Keratinocyte (primary cell): ENCODE measurements around the gene PCBD1. TPM values are rescaled to one million over a fixed set of nuclear protein-coding genes. Genes with fewer than 3 reads are reported as not detected.

Experiments
- DNase-seq: peaks from one replicate; pipeline ENCODE4 v3.0.0-alpha.2; 2011; ENCODE audit warnings: low read depth, missing footprints, low spot score
- FAIRE-seq: peaks from 2 replicates; lab custom pipeline; 2011; peaks lifted over from hg19 to GRCh38; lab: Jason Lieb, UNC
- H2AFZ ChIP-seq: 2 replicates; pipeline ENCODE4 v1.6.0; 2012; ENCODE audit warnings: low read length, control low read depth, inconsistent platforms; ENCODE audit not compliant: control insufficient read depth
- H3K27ac ChIP-seq: 2 replicates; pipeline ENCODE4 v1.5.1; 2011; ENCODE audit warnings: low read length; ENCODE audit not compliant: control insufficient read depth, insufficient read depth
- H3K27me3 ChIP-seq: 3 replicates; pipeline ENCODE4 v1.6.0; 2011; ENCODE audit warnings: low read length; ENCODE audit not compliant: control insufficient read depth, insufficient read depth; ENCODE audit errors: extremely low read depth
- H3K36me3 ChIP-seq, 2 experiments: 2 replicates in 1 of 2; 3 replicates in 1 of 2; pipeline ENCODE4 v1.5.1; 2011; ENCODE audit warnings: low read length in 2 of 2, mild to moderate bottlenecking in 1 of 2; ENCODE audit not compliant: control insufficient read depth in 2 of 2, insufficient read depth in 2 of 2; ENCODE audit errors: extremely low read depth in 1 of 2
- H3K4me1 ChIP-seq: 3 replicates; pipeline ENCODE4 v1.5.1; 2011; ENCODE audit warnings: low read length; ENCODE audit not compliant: control insufficient read depth, insufficient read depth; ENCODE audit errors: extremely low read depth
- H3K4me2 ChIP-seq: 3 replicates; pipeline ENCODE4 v1.6.0; 2011; ENCODE audit warnings: low read depth, low read length; ENCODE audit not compliant: control insufficient read depth, insufficient read depth; ENCODE audit errors: extremely low read depth
- H3K4me3 ChIP-seq, 3 experiments: fragments of 200-600 bp in 1 of 3; sonication (generic) in 1 of 3; 2 replicates in 2 of 3; 3 replicates in 1 of 3; pipeline ENCODE4 v1.5.1; 2011 to 2016; ENCODE audit warnings: low read length in 3 of 3, mild to moderate bottlenecking in 3 of 3, control low read depth in 2 of 3, inconsistent platforms in 1 of 3, low read depth in 1 of 3, mixed read lengths in 1 of 3, mixed run types in 1 of 3, moderate library complexity in 1 of 3; ENCODE audit not compliant: control insufficient read depth in 2 of 3, insufficient read depth in 2 of 3; ENCODE audit errors: extremely low read depth in 1 of 3
- H3K79me2 ChIP-seq: 2 replicates; pipeline ENCODE4 v1.6.0; 2012; ENCODE audit warnings: low read length; ENCODE audit not compliant: control insufficient read depth, insufficient read depth
- H3K9ac ChIP-seq: 3 replicates; pipeline ENCODE4 v1.6.0; 2011; ENCODE audit warnings: low read length; ENCODE audit not compliant: control insufficient read depth, insufficient read depth; ENCODE audit errors: extremely low read depth
- H3K9me1 ChIP-seq: 3 replicates; pipeline ENCODE4 v1.6.0; 2011; ENCODE audit warnings: low read length; ENCODE audit not compliant: control insufficient read depth, insufficient read depth; ENCODE audit errors: extremely low read depth
- H3K9me3 ChIP-seq: 2 replicates; pipeline ENCODE4 v1.5.1; 2012; ENCODE audit warnings: low read depth, low read length; ENCODE audit not compliant: control insufficient read depth
- H4K20me1 ChIP-seq: 3 replicates; pipeline ENCODE4 v1.6.0; 2011; ENCODE audit warnings: low read length; ENCODE audit not compliant: control insufficient read depth, insufficient read depth; ENCODE audit errors: extremely low read depth
- EZH2 ChIP-seq: IDR thresholded peaks from one replicate; pipeline ENCODE4 v1.6.1; 2012; ENCODE audit warnings: inconsistent platforms, mild to moderate bottlenecking, low read length, moderate library complexity
- dilution Hi-C: fragments of 300-500 bp; cut with MboI; formaldehyde crosslinking; loops from one replicate; pipeline ENCODE4 v1.7.0; 2020; ENCODE audit warnings: low sequenced_read_pairs; ENCODE audit not compliant: extremely low pct_ligation_motif_present
- polyA plus RNA-seq, 5 experiments: library from polyadenylated mRNA; depleted of rRNA in 3 of 5; stranded (reverse) in 3 of 5; stranded (forward) in 1 of 5; unstranded in 1 of 5; fragments of >200 nt; gene quantifications; 1 replicate in 1 of 5; 2 replicates in 3 of 5; 3 replicates in 1 of 5; pipeline versions ENCODE4 v1.2.1 to v1.2.3, GENCODE V29; 2011 to 2012; ENCODE audit warnings: missing spikeins in 2 of 5, low read depth in 1 of 5, low replicate concordance in 1 of 5
- TF ChIP-seq, protein P1 (sequence below), 3 experiments: IDR thresholded peaks in 1 of 3; conservative IDR thresholded peaks in 1 of 3; optimal IDR thresholded peaks in 1 of 3; 2 replicates in 2 of 3; 3 replicates in 1 of 3; pipeline versions ENCODE3 to v1.5.1; 2011; ENCODE audit warnings: low read length in 3 of 3, mild to moderate bottlenecking in 3 of 3, moderate library complexity in 2 of 3, control low read depth in 1 of 3, inconsistent platforms in 1 of 3; ENCODE audit not compliant: insufficient read depth in 2 of 3; ENCODE audit errors: extremely low read depth in 1 of 3

PCBD1 gene
- polyA plus RNA-seq, 1 donor (not counting 4 experiments of a cell fraction or from before 2014, with no cell fraction given), result 41.5 TPM

GRCh38 chr10:70935125-70935625 lies 46.8 kb upstream of the PCBD1 start:
- Histone ChIP-seq H3K27ac (no peak overlapping the region), H3K9me1 (no peaks in the 10 kb centered on the region), H3K4me3 (no peak overlapping the region), H3K4me1 (peaks cover 12% of the 10 kb centered on the region), H3K9ac (no peak overlapping the region), H2AFZ (no peak overlapping the region), H3K27me3 (peaks cover 47% of the 10 kb centered on the region), H3K36me3 (no peaks in the 10 kb centered on the region), H4K20me1 (peaks cover 10% of the 10 kb centered on the region), H3K4me2 (no peak overlapping the region), H3K79me2 (no peaks in the 10 kb centered on the region), H3K9me3 (no peaks in the 10 kb centered on the region)
- dilution Hi-C loops, result no loop called here
- FAIRE-seq (no peak), DNase-seq (no peak)
- TF ChIP-seq, protein P1, sequence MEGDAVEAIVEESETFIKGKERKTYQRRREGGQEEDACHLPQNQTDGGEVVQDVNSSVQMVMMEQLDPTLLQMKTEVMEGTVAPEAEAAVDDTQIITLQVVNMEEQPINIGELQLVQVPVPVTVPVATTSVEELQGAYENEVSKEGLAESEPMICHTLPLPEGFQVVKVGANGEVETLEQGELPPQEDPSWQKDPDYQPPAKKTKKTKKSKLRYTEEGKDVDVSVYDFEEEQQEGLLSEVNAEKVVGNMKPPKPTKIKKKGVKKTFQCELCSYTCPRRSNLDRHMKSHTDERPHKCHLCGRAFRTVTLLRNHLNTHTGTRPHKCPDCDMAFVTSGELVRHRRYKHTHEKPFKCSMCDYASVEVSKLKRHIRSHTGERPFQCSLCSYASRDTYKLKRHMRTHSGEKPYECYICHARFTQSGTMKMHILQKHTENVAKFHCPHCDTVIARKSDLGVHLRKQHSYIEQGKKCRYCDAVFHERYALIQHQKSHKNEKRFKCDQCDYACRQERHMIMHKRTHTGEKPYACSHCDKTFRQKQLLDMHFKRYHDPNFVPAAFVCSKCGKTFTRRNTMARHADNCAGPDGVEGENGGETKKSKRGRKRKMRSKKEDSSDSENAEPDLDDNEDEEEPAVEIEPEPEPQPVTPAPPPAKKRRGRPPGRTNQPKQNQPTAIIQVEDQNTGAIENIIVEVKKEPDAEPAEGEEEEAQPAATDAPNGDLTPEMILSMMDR (optimal IDR thresholded peaks at IDR 0.05 in 1 of 3, IDR thresholded peaks at IDR 0.05 in 1 of 3, conservative IDR thresholded peaks at IDR 0.05 in 1 of 3; ENCODE audit: extremely low read depth in 1 of 3, insufficient read depth in 2 of 3, low read length in 3 of 3), result no peak
- TF ChIP-seq EZH2, result no peak

GRCh38 chr10:70934701-70935100 lies 46.3 kb upstream of the PCBD1 start:
- H3K36me3 ChIP-seq, result no peaks in the 10 kb centered on the region
- H3K79me2 ChIP-seq, result no peaks in the 10 kb centered on the region
- H3K9me3 ChIP-seq, result no peaks in the 10 kb centered on the region
- no peak for FAIRE-seq
- TF ChIP-seq EZH2, result no peak
- TF ChIP-seq, protein P1 (optimal IDR thresholded peaks at IDR 0.05 in 1 of 3, IDR thresholded peaks at IDR 0.05 in 1 of 3, conservative IDR thresholded peaks at IDR 0.05 in 1 of 3; ENCODE audit: extremely low read depth in 1 of 3, insufficient read depth in 2 of 3, low read length in 3 of 3), result no peak
- no peak overlapping the region for H3K27ac ChIP-seq
- no peak overlapping the region for H3K4me2 ChIP-seq
- dilution Hi-C loops, result no loop called here
- H3K27me3 ChIP-seq, result peaks cover 46% of the 10 kb centered on the region
- H3K9me1 ChIP-seq, result no peaks in the 10 kb centered on the region
- no peak overlapping the region for H3K4me3 ChIP-seq
- H4K20me1 ChIP-seq, result peaks cover 10% of the 10 kb centered on the region
- H3K4me1 ChIP-seq, result peaks cover 12% of the 10 kb centered on the region
- DNase-seq, result no peak
- H2AFZ ChIP-seq, result no peak overlapping the region
- H3K9ac ChIP-seq, result no peak overlapping the region
